Measurements from ENCODE around the gene SAT2. TPM values are rescaled to one million over a fixed set of nuclear protein-coding genes. Genes with fewer than 3 reads are reported as not detected.

SAT2 gene
- total and polyA plus RNA-seq, 2 of the 13 experiments (the other 11 are each of a cell fraction or from before 2014, with no cell fraction given): 37.6 to 93.7 TPM

DNA sequence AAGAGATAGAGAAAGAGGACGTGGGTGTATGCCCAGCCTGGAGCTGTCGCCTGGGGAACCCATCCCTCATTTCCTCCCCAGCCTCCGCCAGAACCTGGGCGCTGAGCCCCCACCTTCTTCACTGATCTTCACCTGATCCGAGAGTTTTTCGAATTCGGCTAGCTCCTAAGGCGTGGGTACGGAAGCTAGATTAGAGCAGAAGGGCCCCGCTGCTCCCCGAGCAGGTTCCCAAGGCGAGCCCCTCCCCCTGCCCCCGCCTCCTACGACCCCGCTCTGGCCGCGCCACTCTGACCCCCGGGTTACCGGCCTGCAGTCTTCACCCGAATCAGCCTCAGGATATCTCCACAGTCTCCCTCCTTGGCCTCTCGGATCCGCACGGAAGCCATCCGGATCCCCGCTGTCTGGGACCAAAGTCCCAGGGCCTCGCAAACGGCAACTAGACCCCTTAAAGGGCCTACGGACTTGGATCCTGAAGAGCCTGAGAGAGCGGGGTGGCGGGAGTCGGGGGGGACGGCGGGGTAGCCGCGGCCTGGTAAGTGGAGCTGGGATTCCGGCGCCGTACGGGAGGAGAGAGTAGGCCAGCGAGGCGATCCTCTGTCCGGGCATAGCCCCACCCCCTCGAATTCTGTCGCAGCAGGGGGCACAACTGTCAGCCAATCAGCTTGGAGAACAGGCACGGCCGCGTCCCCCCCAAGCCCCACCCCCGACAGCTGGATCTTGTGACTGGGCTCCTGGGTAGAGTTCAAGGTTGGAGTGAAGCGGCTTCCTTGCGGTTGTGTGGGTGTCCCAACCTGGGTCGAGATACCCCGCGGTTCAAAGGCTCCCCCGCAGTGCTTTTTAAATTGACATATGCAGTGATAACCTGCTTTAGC is at the start of gene SAT2 (continued):
- TF ChIP-seq, protein P1, sequence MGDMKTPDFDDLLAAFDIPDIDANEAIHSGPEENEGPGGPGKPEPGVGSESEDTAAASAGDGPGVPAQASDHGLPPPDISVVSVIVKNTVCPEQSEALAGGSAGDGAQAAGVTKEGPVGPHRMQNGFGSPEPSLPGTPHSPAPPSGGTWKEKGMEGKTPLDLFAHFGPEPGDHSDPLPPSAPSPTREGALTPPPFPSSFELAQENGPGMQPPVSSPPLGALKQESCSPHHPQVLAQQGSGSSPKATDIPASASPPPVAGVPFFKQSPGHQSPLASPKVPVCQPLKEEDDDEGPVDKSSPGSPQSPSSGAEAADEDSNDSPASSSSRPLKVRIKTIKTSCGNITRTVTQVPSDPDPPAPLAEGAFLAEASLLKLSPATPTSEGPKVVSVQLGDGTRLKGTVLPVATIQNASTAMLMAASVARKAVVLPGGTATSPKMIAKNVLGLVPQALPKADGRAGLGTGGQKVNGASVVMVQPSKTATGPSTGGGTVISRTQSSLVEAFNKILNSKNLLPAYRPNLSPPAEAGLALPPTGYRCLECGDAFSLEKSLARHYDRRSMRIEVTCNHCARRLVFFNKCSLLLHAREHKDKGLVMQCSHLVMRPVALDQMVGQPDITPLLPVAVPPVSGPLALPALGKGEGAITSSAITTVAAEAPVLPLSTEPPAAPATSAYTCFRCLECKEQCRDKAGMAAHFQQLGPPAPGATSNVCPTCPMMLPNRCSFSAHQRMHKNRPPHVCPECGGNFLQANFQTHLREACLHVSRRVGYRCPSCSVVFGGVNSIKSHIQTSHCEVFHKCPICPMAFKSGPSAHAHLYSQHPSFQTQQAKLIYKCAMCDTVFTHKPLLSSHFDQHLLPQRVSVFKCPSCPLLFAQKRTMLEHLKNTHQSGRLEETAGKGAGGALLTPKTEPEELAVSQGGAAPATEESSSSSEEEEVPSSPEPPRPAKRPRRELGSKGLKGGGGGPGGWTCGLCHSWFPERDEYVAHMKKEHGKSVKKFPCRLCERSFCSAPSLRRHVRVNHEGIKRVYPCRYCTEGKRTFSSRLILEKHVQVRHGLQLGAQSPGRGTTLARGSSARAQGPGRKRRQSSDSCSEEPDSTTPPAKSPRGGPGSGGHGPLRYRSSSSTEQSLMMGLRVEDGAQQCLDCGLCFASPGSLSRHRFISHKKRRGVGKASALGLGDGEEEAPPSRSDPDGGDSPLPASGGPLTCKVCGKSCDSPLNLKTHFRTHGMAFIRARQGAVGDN (CRISPR knock-in tag; IDR thresholded peaks at IDR 0.05): peak; percentile 75
- TF ChIP-seq ZNF251 (CRISPR knock-in tag; IDR thresholded peaks at IDR 0.05) (no peak), ZNF121 (CRISPR knock-in tag; IDR thresholded peaks at IDR 0.05) (no peak), ZNF546 (CRISPR knock-in tag; conservative IDR thresholded peaks at IDR 0.05) (no peak), NFIB (CRISPR knock-in tag; IDR thresholded peaks at IDR 0.05; ENCODE audit: borderline replicate concordance) (no peak), SRSF4 (IDR thresholded peaks at IDR 0.05; ENCODE audit: low read depth, low read length, poor library complexity, severe bottlenecking) (no peak), SP140L (CRISPR knock-in tag; IDR thresholded peaks at IDR 0.05; ENCODE audit: borderline replicate concordance) (no peak), TSC22D2 (CRISPR knock-in tag; IDR thresholded peaks at IDR 0.05; ENCODE audit: borderline replicate concordance) (0 out of 2 replicates have a peak, but pooled peaks have one; percentile 47), ZNF768 (CRISPR knock-in tag; IDR thresholded peaks at IDR 0.05) (0 out of 2 replicates have a peak, but pooled peaks have one; percentile 10), HNRNPL (IDR thresholded peaks at IDR 0.05; ENCODE audit: low read depth, low read length) (0 out of 2 replicates have a peak, but pooled peaks have one; percentile 50)
- TF ChIP-seq, protein P2, sequence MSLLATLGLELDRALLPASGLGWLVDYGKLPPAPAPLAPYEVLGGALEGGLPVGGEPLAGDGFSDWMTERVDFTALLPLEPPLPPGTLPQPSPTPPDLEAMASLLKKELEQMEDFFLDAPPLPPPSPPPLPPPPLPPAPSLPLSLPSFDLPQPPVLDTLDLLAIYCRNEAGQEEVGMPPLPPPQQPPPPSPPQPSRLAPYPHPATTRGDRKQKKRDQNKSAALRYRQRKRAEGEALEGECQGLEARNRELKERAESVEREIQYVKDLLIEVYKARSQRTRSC (CRISPR knock-in tag; IDR thresholded peaks at IDR 0.05; ENCODE audit: low read depth): no peak
- TF ChIP-seq, protein P3, sequence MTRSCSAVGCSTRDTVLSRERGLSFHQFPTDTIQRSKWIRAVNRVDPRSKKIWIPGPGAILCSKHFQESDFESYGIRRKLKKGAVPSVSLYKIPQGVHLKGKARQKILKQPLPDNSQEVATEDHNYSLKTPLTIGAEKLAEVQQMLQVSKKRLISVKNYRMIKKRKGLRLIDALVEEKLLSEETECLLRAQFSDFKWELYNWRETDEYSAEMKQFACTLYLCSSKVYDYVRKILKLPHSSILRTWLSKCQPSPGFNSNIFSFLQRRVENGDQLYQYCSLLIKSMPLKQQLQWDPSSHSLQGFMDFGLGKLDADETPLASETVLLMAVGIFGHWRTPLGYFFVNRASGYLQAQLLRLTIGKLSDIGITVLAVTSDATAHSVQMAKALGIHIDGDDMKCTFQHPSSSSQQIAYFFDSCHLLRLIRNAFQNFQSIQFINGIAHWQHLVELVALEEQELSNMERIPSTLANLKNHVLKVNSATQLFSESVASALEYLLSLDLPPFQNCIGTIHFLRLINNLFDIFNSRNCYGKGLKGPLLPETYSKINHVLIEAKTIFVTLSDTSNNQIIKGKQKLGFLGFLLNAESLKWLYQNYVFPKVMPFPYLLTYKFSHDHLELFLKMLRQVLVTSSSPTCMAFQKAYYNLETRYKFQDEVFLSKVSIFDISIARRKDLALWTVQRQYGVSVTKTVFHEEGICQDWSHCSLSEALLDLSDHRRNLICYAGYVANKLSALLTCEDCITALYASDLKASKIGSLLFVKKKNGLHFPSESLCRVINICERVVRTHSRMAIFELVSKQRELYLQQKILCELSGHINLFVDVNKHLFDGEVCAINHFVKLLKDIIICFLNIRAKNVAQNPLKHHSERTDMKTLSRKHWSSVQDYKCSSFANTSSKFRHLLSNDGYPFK (CRISPR knock-in tag; IDR thresholded peaks at IDR 0.05; ENCODE audit: borderline replicate concordance): no peak
- TF ChIP-seq, protein P4, sequence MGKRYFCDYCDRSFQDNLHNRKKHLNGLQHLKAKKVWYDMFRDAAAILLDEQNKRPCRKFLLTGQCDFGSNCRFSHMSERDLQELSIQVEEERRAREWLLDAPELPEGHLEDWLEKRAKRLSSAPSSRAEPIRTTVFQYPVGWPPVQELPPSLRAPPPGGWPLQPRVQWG (CRISPR knock-in tag; IDR thresholded peaks at IDR 0.05; ENCODE audit: borderline replicate concordance, low read depth): no peak
- TF ChIP-seq, protein P5, sequence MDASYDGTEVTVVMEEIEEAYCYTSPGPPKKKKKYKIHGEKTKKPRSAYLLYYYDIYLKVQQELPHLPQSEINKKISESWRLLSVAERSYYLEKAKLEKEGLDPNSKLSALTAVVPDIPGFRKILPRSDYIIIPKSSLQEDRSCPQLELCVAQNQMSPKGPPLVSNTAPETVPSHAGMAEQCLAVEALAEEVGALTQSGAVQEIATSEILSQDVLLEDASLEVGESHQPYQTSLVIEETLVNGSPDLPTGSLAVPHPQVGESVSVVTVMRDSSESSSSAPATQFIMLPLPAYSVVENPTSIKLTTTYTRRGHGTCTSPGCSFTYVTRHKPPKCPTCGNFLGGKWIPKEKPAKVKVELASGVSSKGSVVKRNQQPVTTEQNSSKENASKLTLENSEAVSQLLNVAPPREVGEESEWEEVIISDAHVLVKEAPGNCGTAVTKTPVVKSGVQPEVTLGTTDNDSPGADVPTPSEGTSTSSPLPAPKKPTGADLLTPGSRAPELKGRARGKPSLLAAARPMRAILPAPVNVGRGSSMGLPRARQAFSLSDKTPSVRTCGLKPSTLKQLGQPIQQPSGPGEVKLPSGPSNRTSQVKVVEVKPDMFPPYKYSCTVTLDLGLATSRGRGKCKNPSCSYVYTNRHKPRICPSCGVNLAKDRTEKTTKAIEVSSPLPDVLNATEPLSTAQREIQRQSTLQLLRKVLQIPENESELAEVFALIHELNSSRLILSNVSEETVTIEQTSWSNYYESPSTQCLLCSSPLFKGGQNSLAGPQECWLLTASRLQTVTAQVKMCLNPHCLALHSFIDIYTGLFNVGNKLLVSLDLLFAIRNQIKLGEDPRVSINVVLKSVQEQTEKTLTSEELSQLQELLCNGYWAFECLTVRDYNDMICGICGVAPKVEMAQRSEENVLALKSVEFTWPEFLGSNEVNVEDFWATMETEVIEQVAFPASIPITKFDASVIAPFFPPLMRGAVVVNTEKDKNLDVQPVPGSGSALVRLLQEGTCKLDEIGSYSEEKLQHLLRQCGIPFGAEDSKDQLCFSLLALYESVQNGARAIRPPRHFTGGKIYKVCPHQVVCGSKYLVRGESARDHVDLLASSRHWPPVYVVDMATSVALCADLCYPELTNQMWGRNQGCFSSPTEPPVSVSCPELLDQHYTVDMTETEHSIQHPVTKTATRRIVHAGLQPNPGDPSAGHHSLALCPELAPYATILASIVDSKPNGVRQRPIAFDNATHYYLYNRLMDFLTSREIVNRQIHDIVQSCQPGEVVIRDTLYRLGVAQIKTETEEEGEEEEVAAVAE (CRISPR knock-in tag; IDR thresholded peaks at IDR 0.05; ENCODE audit: borderline replicate concordance): no peak

Measured in HepG2 (cell line).